ENCODE data around the gene RNF150.

- TF ChIP-seq ZNF274 (IDR thresholded peaks at IDR 0.05; ENCODE audit: low read depth, low read length) (no peak), YY1 (IDR thresholded peaks at IDR 0.05; ENCODE audit: insufficient read depth, insufficient read length) (no peak), SUZ12 (IDR thresholded peaks at IDR 0.05; ENCODE audit: extremely low read depth, insufficient read depth, insufficient read length) (no peak)
These were observed 14.2 kb downstream of the RNF150 start for GRCh38 chr4:141119071-141119470.

Measured in NT2/D1 (cell line).